HepG2 (cell line): Measurements from ENCODE around the gene ACSL5. TPM values are rescaled to one million over a fixed set of nuclear protein-coding genes. Genes with fewer than 3 reads are reported as not detected.

ENCODE experiments used
- ATAC-seq: fragments of 200-7000 bp; cut with Tn5 transposase; 3 replicates; pipeline ENCODE4 v1.9.1; 2020; ENCODE audit warnings: mild to moderate bottlenecking, moderate library complexity
- BruUV-seq: library from RNA; stranded (reverse); fragments of 400-500 nt; replicated peaks from 2 replicates; lab custom pipeline; 2021; lab: Mats Ljungman, UMichigan
- CTCF ChIA-PET: fragments of 300-600 bp; formaldehyde crosslinking; extraction: SDS; loops from one replicate; lab custom pipeline; 2021; ENCODE audit warnings: low total read pairs, inconsistent platforms, low intra/inter-chr PET ratio; lab: Yijun Ruan, JAX
- POLR2A ChIA-PET: fragments of 350-600 bp; sonication (Branson Sonifier 250); formaldehyde crosslinking; loops from one replicate; lab custom pipeline; 2020; ENCODE audit warnings: antibody characterized with exemption, inconsistent platforms; lab: Yijun Ruan, JAX
- DNase-seq: peaks from one replicate; pipeline ENCODE4 v3.0.0-alpha.2; 2015; ENCODE audit warnings: low spot score
- FAIRE-seq: peaks from 3 replicates; lab custom pipeline; 2011; peaks lifted over from hg19 to GRCh38; lab: Jason Lieb, UNC
- H2AFZ ChIP-seq: one replicate; pipeline ENCODE4 v1.6.1; 2011; ENCODE audit warnings: low read length, inconsistent platforms
- H3K27ac ChIP-seq: fragments of 300-600 bp; 3 replicates; pipeline ENCODE4 v1.8.0; 2011; ENCODE audit warnings: mixed run types, mild to moderate bottlenecking, mixed read lengths, low read length, inconsistent platforms; ENCODE audit not compliant: insufficient read depth; ENCODE audit errors: extremely low read length
- H3K27me3 ChIP-seq, 2 experiments: fragments of 200-600 bp in 1 of 2; 2 replicates in 1 of 2; 3 replicates in 1 of 2; pipeline versions ENCODE4 v1.6.0 to v1.8.0; 2011; ENCODE audit warnings: low read length in 2 of 2, mild to moderate bottlenecking in 2 of 2, moderate library complexity in 2 of 2, inconsistent platforms in 1 of 2; ENCODE audit not compliant: insufficient read depth in 2 of 2, control insufficient read depth in 1 of 2
- H3K36me3 ChIP-seq, 2 experiments: fragments of 200-600 bp in 1 of 2; replicated peaks in 1 of 2; 2 replicates in 1 of 2; 3 replicates in 1 of 2; pipeline versions ENCODE4 v1.5.1 to v1.8.0; 2011; ENCODE audit warnings: low read length in 2 of 2, inconsistent platforms in 1 of 2; ENCODE audit not compliant: insufficient read depth in 2 of 2, control insufficient read depth in 1 of 2
- H3K4me1 ChIP-seq: 2 replicates; pipeline ENCODE4 v1.5.1; 2012; ENCODE audit warnings: low read length, inconsistent platforms; ENCODE audit not compliant: insufficient read depth
- H3K4me2 ChIP-seq: 2 replicates; pipeline ENCODE4 v1.6.0; 2011; ENCODE audit warnings: low read depth, low read length, inconsistent platforms
- H3K4me3 ChIP-seq, 3 experiments: fragments of 200-600 bp in 1 of 3; sonication (generic), shearing (Covaris generic) in 1 of 3; replicated peaks in 1 of 3; 2 replicates each; pipeline ENCODE4 v1.5.1; 2011 to 2016; ENCODE audit warnings: low read length in 3 of 3, inconsistent platforms in 2 of 3, low read depth in 2 of 3, mild to moderate bottlenecking in 2 of 3, control low read depth in 1 of 3, mixed read lengths in 1 of 3; ENCODE audit not compliant: insufficient read depth in 1 of 3
- H3K79me2 ChIP-seq: one replicate; pipeline ENCODE4 v1.6.1; 2011; ENCODE audit warnings: low read length, inconsistent platforms; ENCODE audit not compliant: insufficient read depth
- H3K9ac ChIP-seq: 2 replicates; pipeline ENCODE4 v1.6.0; 2011; ENCODE audit warnings: mild to moderate bottlenecking, low read depth, low read length, inconsistent platforms; ENCODE audit not compliant: insufficient read depth
- H3K9me3 ChIP-seq: 2 replicates; pipeline ENCODE4 v1.5.1; 2012; ENCODE audit warnings: mild to moderate bottlenecking, low read length
- H4K20me1 ChIP-seq: 2 replicates; pipeline ENCODE4 v1.6.0; 2011; ENCODE audit warnings: inconsistent platforms, mild to moderate bottlenecking, low read length, moderate library complexity; ENCODE audit not compliant: insufficient read depth
- ATRX ChIP-seq: sonication (generic); formaldehyde crosslinking; IDR thresholded peaks from 2 replicates; pipeline ENCODE4 v1.4.0; 2020; ENCODE audit warnings: missing genetic modification reagents, borderline replicate concordance
- HNRNPH1 ChIP-seq: fragments of 200-400 bp; formaldehyde crosslinking; optimal IDR thresholded peaks from 2 replicates; pipeline ENCODE3; 2017; ENCODE audit warnings: mild to moderate bottlenecking, low read depth, low read length
- PHF21A ChIP-seq: sonication (generic); formaldehyde crosslinking; IDR thresholded peaks from 2 replicates; pipeline ENCODE4 v1.5.0; 2020; ENCODE audit warnings: mild to moderate bottlenecking, missing genetic modification reagents
- POGK ChIP-seq: sonication (generic); formaldehyde crosslinking; conservative IDR thresholded peaks from 2 replicates; pipeline ENCODE4 v1.8.0; 2022; ENCODE audit warnings: mild to moderate bottlenecking, moderate library complexity, missing genetic modification reagents
- TP53 ChIP-seq: sonication (generic); formaldehyde crosslinking; conservative IDR thresholded peaks from 2 replicates; pipeline ENCODE4 v1.4.0; 2020; ENCODE audit warnings: missing genetic modification reagents
- ZNF260 ChIP-seq: sonication (generic); formaldehyde crosslinking; IDR thresholded peaks from 2 replicates; pipeline ENCODE4 v1.4.0; 2020; ENCODE audit warnings: missing genetic modification reagents, low read depth, mild to moderate bottlenecking, borderline replicate concordance
- ZNF274 ChIP-seq: sonication (generic); formaldehyde crosslinking; IDR thresholded peaks from 2 replicates; pipeline ENCODE4 v1.5.1; 2020; ENCODE audit warnings: mild to moderate bottlenecking, missing genetic modification reagents
- ZNF484 ChIP-seq: sonication (generic); formaldehyde crosslinking; IDR thresholded peaks from 2 replicates; pipeline ENCODE4 v1.5.1; 2020; ENCODE audit warnings: mild to moderate bottlenecking, low read depth, missing genetic modification reagents, borderline replicate concordance
- ZNF501 ChIP-seq: sonication (generic); formaldehyde crosslinking; IDR thresholded peaks from 2 replicates; pipeline ENCODE4 v1.5.1; 2020; ENCODE audit warnings: mild to moderate bottlenecking, moderate library complexity, missing genetic modification reagents
- ZNF530 ChIP-seq: sonication (generic); formaldehyde crosslinking; IDR thresholded peaks from 2 replicates; pipeline ENCODE4 v1.5.0; 2020; ENCODE audit warnings: low read depth, mild to moderate bottlenecking, missing genetic modification reagents
- ZNF691 ChIP-seq: sonication (generic); formaldehyde crosslinking; IDR thresholded peaks from 2 replicates; pipeline ENCODE4 v1.4.0; 2020; ENCODE audit warnings: missing genetic modification reagents, low read depth, mild to moderate bottlenecking, borderline replicate concordance
- ZNF850 ChIP-seq: sonication (generic); formaldehyde crosslinking; conservative IDR thresholded peaks from 2 replicates; pipeline ENCODE4 v1.9.0; 2021; ENCODE audit warnings: mild to moderate bottlenecking, missing genetic modification reagents
- ZZZ3 ChIP-seq: sonication (generic); formaldehyde crosslinking; IDR thresholded peaks from 2 replicates; pipeline ENCODE4 v1.4.0; 2020; ENCODE audit warnings: missing genetic modification reagents, mild to moderate bottlenecking, borderline replicate concordance
- WGBS: methylation state at CpG from one replicate; pipeline ENCODE4 v1.1.6; 2017; ENCODE audit warnings: low lambda C conversion rate; 5-methylcytosine and 5-hydroxymethylcytosine counted together
- in situ Hi-C: cut with HindIII; loops from 2 replicates; pipeline ENCODE4 v1.10.0; 2017; ENCODE audit warnings: low pct_unique_long_range_greater_than_20kb; ENCODE audit not compliant: extremely low pct_ligation_motif_present
- intact Hi-C: fragments of 100-400 bp; cut with micrococcal nuclease; formaldehyde crosslinking; loops from one replicate; pipeline ENCODE4 v1.10.0; 2022; ENCODE audit not compliant: unreplicated experiment
- polyA plus RNA-seq, 8 experiments: library from polyadenylated mRNA; depleted of rRNA in 3 of 8; stranded (reverse) in 7 of 8; unstranded in 1 of 8; fragments of >200 nt; fragmentation: Illumina TruSeq in 4 of 8; extraction: Trizol in 4 of 8; gene quantifications; 2 replicates each; pipeline versions ENCODE4 v1.2.1 to v1.2.3, GENCODE V29; 2011 to 2016; ENCODE audit warnings: low read depth in 4 of 8, missing spikeins in 1 of 8, mixed read lengths in 1 of 8; ENCODE audit not compliant: insufficient read depth in 1 of 8
- total RNA-seq, 5 experiments: library from RNA; depleted of rRNA; stranded (reverse); fragments of >200 nt; fragmentation: Illumina TruSeq; extraction: Trizol; gene quantifications; 2 replicates each; pipeline ENCODE4 v1.2.3, GENCODE V29; 2016; ENCODE audit warnings: low read depth in 1 of 5

The ACSL5 gene
- total and polyA plus RNA-seq, 2 of the 13 experiments (the other 11 are each of a cell fraction or from before 2014, with no cell fraction given), result 56.4 to 82.5 TPM

GRCh38 chr10:112348759-112349158, 25.2 kb upstream of the ACSL5 start:
- H3K4me1 ChIP-seq, result peaks cover 45% of the 10 kb centered on the region
- no peaks in the 10 kb centered on the region for H3K9me3 ChIP-seq
- H3K4me3 ChIP-seq, result no peak overlapping the region
- H3K27me3 ChIP-seq, result no peaks in the 10 kb centered on the region
- ChIA-PET POLR2A (no interaction called here), CTCF (no interaction called here)
- H3K79me2 ChIP-seq, result no peaks in the 10 kb centered on the region
- H3K27ac ChIP-seq, result no peak overlapping the region
- no peaks in the 10 kb centered on the region for H3K36me3 ChIP-seq
- 77% methylated on average over 1 of the region's 1 CpG for WGBS
- H4K20me1 ChIP-seq, result no peaks in the 10 kb centered on the region
- H3K9ac ChIP-seq, result no peak overlapping the region
- H3K4me2 ChIP-seq, result no peak overlapping the region
- H2AFZ ChIP-seq, result no peak overlapping the region
- no TSS peak for BruUV-seq
- no peak for FAIRE-seq
- no peak for TF ChIP-seq PHF21A (CRISPR knock-in tag)
- no peak for ATAC-seq
- in situ Hi-C loops, result loop anchor here (25.0 kb wide), 1 partner anchor 89 kb away; the partner anchor contains the start of genes VTI1A and ZDHHC6
- intact Hi-C loops, result no loop called here
- DNase-seq, result no peak

GRCh38 chr10:112349521-112350085, 24.3 kb upstream of the ACSL5 start:
- no peaks in the 10 kb centered on the region for H3K36me3 ChIP-seq
- no peak for ATAC-seq
- H3K9ac ChIP-seq, result no peak overlapping the region
- H3K4me2 ChIP-seq, result no peak overlapping the region
- BruUV-seq, result no TSS peak
- in situ Hi-C loops, result loop anchor here (25.0 kb wide), 1 partner anchor 88 kb away; the partner anchor contains the start of genes VTI1A and ZDHHC6
- no peaks in the 10 kb centered on the region for H3K79me2 ChIP-seq
- H3K27me3 ChIP-seq, result no peaks in the 10 kb centered on the region
- H3K9me3 ChIP-seq, result no peaks in the 10 kb centered on the region
- WGBS, result 92% methylated on average over 25 of the region's 46 CpGs
- H3K4me1 ChIP-seq, result peaks cover 36% of the 10 kb centered on the region
- TF ChIP-seq POGK (CRISPR knock-in tag) (no peak), ZNF274 (no peak), ZNF530 (CRISPR knock-in tag) (no peak), ZNF260 (CRISPR knock-in tag) (no peak), ATRX (CRISPR knock-in tag) (no peak), ZNF691 (CRISPR knock-in tag) (no peak), ZNF501 (CRISPR knock-in tag) (no peak), ZNF850 (CRISPR knock-in tag) (no peak), HNRNPH1 (no peak), TP53 (CRISPR knock-in tag) (no peak), ZZZ3 (CRISPR knock-in tag) (no peak), ZNF484 (CRISPR knock-in tag) (no peak)
- TF ChIP-seq, all 625 proteins: peak for 0
- DNase-seq, result no peak
- Histone ChIP-seq H3K4me3 (no peak overlapping the region), H4K20me1 (no peaks in the 10 kb centered on the region), H2AFZ (no peak overlapping the region), H3K27ac (no peak overlapping the region)
- no peak for FAIRE-seq
- intact Hi-C loops, result no loop called here
- CTCF ChIA-PET, result no interaction called here
- POLR2A ChIA-PET, result no interaction called here
